Islet of Langerhans (tissue), 1 donor: ENCODE data around the gene GRIN2D.

ENCODE experiments used
- FAIRE-seq: peaks from one replicate; lab custom pipeline; 2011; peaks lifted over from hg19 to GRCh38; lab: Jason Lieb, UNC

The GRIN2D gene

GRCh38 chr19:48398102-48398374 is 4.6 kb downstream of the GRIN2D start:
- no peak for FAIRE-seq

- FAIRE-seq: no peak
These were observed 5.1 kb downstream of the GRIN2D start for GRCh38 chr19:48398375-48399235.

GRCh38 chr19:48400018-48400742 is 6.7 kb downstream of the GRIN2D start:
- no peak for FAIRE-seq

GRCh38 chr19:48401287-48401686 is 7.8 kb downstream of the GRIN2D start:
- no peak for FAIRE-seq

- FAIRE-seq: no peak
These were observed 10.1 kb downstream of the GRIN2D start for GRCh38 chr19:48403606-48404005.

GRCh38 chr19:48405010-48405659 is 11.7 kb downstream of the GRIN2D start:
- FAIRE-seq: no peak

GRCh38 chr19:48405850-48406249 is 12.4 kb downstream of the GRIN2D start:
- no peak for FAIRE-seq

GRCh38 chr19:48413879-48414587 is 20.6 kb downstream of the GRIN2D start:
- no peak for FAIRE-seq

- FAIRE-seq: no peak
These were observed 21.9 kb downstream of the GRIN2D start for GRCh38 chr19:48415395-48415794.

- FAIRE-seq: no peak
These were observed 22.3 kb downstream of the GRIN2D start for GRCh38 chr19:48415806-48416221.

GRCh38 chr19:48417421-48417820 is 24.0 kb downstream of the GRIN2D start:
- FAIRE-seq: no peak

GRCh38 chr19:48418317-48419064 is 25.0 kb downstream of the GRIN2D start:
- no peak for FAIRE-seq

GRCh38 chr19:48419158-48419920 is 25.9 kb downstream of the GRIN2D start:
- FAIRE-seq: no peak

GRCh38 chr19:48421548-48421947 is 28.1 kb downstream of the GRIN2D start:
- no peak for FAIRE-seq

GRCh38 chr19:48424694-48425219 is 31.3 kb downstream of the GRIN2D start:
- no peak for FAIRE-seq

GRCh38 chr19:48428670-48429069 is 35.2 kb downstream of the GRIN2D start:
- FAIRE-seq: no peak

GRCh38 chr19:48433337-48433736 is 39.9 kb downstream of the GRIN2D start:
- FAIRE-seq: no peak

GRCh38 chr19:48436586-48436985 is 43.1 kb downstream of the GRIN2D start:
- no peak for FAIRE-seq

GRCh38 chr19:48441360-48442050 is 48.0 kb downstream of the GRIN2D start:
- no peak for FAIRE-seq
